ENCODE measurements around the gene SH3BP1.

DNA sequence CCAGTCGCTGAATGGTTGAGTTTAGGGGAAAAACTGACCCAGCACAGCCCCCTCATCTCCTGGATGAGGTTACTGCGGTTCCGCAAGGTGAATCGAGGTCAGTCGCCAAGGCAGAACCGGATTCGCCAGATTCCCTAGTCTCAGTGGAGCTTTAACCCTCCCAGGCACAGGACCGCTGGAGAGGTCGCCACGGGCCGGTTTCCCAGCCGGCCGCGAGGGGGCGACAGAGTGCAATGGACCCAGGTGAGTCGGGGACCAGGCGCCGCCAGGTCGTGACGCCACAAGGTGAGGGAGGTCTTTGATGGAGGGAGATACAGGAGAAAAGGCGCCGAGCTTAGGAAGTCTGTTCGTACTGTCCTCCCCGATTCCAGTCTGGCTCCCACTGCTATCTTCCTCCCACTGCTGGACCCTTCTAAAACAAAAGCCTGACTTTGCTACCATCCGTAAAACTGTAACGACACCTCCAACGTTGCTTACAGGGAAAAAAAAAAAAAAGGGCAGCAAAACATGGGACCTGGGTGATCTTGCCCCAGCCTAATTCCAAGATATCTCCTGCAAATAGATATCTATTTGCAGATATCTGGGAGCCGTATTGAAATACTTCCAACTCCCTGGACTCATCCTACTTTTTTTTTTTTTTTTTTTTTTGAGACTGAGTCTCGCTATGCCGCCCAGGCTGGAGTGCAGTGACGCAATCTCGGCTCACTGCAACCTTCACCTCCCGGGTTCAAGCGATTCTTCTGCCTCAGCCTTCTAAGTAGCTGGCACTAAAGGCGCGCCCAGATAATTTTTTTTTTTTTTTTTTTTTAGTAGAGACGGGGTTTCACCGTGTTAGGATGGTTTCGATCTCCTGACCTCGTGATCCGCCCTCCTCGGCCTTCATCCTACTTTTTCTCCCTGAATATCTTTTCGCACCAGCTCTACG lies 32.2 kb upstream of the SH3BP1 start:
- TF ChIP-seq TEAD4 (CRISPR knock-in tag; IDR thresholded peaks at IDR 0.05) (no peak), SP1 (CRISPR knock-in tag; conservative IDR thresholded peaks at IDR 0.05) (peak; percentile 69), ZNF416 (CRISPR knock-in tag; IDR thresholded peaks at IDR 0.05) (no peak), FOXP1 (CRISPR knock-in tag; IDR thresholded peaks at IDR 0.05; ENCODE audit: borderline replicate concordance) (peak; percentile 17; the same call in 1 of the 2 replicates)
- TF ChIP-seq, protein P1, sequence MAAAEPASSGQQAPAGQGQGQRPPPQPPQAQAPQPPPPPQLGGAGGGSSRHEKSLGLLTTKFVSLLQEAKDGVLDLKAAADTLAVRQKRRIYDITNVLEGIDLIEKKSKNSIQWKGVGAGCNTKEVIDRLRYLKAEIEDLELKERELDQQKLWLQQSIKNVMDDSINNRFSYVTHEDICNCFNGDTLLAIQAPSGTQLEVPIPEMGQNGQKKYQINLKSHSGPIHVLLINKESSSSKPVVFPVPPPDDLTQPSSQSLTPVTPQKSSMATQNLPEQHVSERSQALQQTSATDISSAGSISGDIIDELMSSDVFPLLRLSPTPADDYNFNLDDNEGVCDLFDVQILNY (CRISPR knock-in tag; IDR thresholded peaks at IDR 0.05): peak; percentile 47; the same call in 1 of the 2 replicates
- TF ChIP-seq, protein P2, sequence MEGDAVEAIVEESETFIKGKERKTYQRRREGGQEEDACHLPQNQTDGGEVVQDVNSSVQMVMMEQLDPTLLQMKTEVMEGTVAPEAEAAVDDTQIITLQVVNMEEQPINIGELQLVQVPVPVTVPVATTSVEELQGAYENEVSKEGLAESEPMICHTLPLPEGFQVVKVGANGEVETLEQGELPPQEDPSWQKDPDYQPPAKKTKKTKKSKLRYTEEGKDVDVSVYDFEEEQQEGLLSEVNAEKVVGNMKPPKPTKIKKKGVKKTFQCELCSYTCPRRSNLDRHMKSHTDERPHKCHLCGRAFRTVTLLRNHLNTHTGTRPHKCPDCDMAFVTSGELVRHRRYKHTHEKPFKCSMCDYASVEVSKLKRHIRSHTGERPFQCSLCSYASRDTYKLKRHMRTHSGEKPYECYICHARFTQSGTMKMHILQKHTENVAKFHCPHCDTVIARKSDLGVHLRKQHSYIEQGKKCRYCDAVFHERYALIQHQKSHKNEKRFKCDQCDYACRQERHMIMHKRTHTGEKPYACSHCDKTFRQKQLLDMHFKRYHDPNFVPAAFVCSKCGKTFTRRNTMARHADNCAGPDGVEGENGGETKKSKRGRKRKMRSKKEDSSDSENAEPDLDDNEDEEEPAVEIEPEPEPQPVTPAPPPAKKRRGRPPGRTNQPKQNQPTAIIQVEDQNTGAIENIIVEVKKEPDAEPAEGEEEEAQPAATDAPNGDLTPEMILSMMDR (IDR thresholded peaks at IDR 0.05): peak; percentile 97

Measured in WTC11 (cell line).